HL-60 (cell line): ENCODE measurements around the gene STX18.

ENCODE experiments used
- GABPA ChIP-seq: IDR thresholded peaks from 2 replicates; pipeline ENCODE4 v1.6.1; 2012; ENCODE audit warnings: low read depth
- POLR2AphosphoS5 ChIP-seq: IDR thresholded peaks from 2 replicates; pipeline ENCODE4 v1.6.1; 2012; ENCODE audit warnings: low read depth
- TF ChIP-seq, protein P1 (sequence below): IDR thresholded peaks from 2 replicates; pipeline ENCODE4 v1.6.1; 2012; ENCODE audit warnings: low read depth; ENCODE audit not compliant: insufficient replicate concordance
- TF ChIP-seq, protein P2 (sequence below): IDR thresholded peaks from one replicate; pipeline ENCODE4 v1.5.1; 2011; ENCODE audit warnings: low read length, control low read depth, inconsistent platforms; ENCODE audit not compliant: insufficient read depth

- TF ChIP-seq, protein P1, sequence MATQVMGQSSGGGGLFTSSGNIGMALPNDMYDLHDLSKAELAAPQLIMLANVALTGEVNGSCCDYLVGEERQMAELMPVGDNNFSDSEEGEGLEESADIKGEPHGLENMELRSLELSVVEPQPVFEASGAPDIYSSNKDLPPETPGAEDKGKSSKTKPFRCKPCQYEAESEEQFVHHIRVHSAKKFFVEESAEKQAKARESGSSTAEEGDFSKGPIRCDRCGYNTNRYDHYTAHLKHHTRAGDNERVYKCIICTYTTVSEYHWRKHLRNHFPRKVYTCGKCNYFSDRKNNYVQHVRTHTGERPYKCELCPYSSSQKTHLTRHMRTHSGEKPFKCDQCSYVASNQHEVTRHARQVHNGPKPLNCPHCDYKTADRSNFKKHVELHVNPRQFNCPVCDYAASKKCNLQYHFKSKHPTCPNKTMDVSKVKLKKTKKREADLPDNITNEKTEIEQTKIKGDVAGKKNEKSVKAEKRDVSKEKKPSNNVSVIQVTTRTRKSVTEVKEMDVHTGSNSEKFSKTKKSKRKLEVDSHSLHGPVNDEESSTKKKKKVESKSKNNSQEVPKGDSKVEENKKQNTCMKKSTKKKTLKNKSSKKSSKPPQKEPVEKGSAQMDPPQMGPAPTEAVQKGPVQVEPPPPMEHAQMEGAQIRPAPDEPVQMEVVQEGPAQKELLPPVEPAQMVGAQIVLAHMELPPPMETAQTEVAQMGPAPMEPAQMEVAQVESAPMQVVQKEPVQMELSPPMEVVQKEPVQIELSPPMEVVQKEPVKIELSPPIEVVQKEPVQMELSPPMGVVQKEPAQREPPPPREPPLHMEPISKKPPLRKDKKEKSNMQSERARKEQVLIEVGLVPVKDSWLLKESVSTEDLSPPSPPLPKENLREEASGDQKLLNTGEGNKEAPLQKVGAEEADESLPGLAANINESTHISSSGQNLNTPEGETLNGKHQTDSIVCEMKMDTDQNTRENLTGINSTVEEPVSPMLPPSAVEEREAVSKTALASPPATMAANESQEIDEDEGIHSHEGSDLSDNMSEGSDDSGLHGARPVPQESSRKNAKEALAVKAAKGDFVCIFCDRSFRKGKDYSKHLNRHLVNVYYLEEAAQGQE = no peak
- TF ChIP-seq, protein P2, sequence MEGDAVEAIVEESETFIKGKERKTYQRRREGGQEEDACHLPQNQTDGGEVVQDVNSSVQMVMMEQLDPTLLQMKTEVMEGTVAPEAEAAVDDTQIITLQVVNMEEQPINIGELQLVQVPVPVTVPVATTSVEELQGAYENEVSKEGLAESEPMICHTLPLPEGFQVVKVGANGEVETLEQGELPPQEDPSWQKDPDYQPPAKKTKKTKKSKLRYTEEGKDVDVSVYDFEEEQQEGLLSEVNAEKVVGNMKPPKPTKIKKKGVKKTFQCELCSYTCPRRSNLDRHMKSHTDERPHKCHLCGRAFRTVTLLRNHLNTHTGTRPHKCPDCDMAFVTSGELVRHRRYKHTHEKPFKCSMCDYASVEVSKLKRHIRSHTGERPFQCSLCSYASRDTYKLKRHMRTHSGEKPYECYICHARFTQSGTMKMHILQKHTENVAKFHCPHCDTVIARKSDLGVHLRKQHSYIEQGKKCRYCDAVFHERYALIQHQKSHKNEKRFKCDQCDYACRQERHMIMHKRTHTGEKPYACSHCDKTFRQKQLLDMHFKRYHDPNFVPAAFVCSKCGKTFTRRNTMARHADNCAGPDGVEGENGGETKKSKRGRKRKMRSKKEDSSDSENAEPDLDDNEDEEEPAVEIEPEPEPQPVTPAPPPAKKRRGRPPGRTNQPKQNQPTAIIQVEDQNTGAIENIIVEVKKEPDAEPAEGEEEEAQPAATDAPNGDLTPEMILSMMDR = no peak
- TF ChIP-seq POLR2AphosphoS5 = no peak
- TF ChIP-seq GABPA = no peak
Measured at GRCh38 chr4:4471195-4471594, 70.7 kb downstream of the STX18 start.
